ENCODE results near the gene UQCRHL.
"Not testable (repeated sequence)": the region's sequence is repeated elsewhere in the genome, so short reads cannot be mapped to it uniquely, and the experiment has no call there.

UQCRHL gene

DNA sequence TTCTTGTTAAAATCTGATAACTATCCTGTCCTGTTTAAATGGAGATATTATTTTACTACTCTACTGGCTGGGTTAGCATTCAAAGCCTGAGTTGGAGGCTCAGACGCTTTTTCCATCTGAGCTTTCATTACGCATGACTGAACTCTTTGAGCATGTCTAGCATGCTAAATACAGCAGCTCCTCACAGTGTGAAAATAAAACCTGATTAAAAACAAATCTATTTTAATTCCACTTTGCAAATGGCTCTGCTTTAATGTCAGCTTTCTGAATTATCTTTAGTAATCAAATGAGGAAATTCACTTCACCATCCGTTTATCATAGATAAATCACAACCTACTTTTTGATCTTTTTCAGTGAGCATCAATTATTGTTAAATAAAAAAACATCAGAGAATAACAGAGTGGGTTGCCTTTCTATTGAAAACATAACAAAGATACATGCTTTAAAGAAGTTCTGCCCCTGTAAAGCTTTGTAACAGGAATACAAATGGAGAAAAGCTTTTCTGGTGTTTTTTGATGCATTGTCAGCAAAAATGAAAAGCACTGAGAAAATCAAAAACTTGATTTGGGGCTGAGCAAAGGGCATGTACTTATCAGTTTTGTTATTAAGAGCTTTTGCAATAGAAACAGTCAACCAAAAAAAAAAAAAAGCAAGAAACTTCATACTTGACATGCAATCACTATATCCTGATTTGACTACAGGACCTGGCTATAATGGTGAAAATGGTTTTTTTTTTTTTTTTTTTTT lies 36.5 kb upstream of the UQCRHL start:
- TF ChIP-seq, protein P1, sequence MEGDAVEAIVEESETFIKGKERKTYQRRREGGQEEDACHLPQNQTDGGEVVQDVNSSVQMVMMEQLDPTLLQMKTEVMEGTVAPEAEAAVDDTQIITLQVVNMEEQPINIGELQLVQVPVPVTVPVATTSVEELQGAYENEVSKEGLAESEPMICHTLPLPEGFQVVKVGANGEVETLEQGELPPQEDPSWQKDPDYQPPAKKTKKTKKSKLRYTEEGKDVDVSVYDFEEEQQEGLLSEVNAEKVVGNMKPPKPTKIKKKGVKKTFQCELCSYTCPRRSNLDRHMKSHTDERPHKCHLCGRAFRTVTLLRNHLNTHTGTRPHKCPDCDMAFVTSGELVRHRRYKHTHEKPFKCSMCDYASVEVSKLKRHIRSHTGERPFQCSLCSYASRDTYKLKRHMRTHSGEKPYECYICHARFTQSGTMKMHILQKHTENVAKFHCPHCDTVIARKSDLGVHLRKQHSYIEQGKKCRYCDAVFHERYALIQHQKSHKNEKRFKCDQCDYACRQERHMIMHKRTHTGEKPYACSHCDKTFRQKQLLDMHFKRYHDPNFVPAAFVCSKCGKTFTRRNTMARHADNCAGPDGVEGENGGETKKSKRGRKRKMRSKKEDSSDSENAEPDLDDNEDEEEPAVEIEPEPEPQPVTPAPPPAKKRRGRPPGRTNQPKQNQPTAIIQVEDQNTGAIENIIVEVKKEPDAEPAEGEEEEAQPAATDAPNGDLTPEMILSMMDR (IDR thresholded peaks at IDR 0.05; ENCODE audit: low read depth, low read length): no peak
- peak; percentile 48 for DNase-seq (ENCODE audit: low read depth, low spot score)
- no peak overlapping the region for H3K4me3 ChIP-seq (ENCODE audit: low read depth, low read length)
- in situ Hi-C loops (cut with HindIII; ENCODE audit: low sequenced_read_pairs): no loop called here

GRCh38 chr1:15838721-15839120 lies 31.3 kb upstream of the UQCRHL start:
- no peak for DNase-seq (ENCODE audit: low read depth, low spot score)
- H3K4me3 ChIP-seq (ENCODE audit: low read depth, low read length): no peak overlapping the region
- TF ChIP-seq, protein P1 (IDR thresholded peaks at IDR 0.05; ENCODE audit: low read depth, low read length): no peak
- in situ Hi-C loops (cut with HindIII; ENCODE audit: low sequenced_read_pairs): no loop called here

- no peak overlapping the region for H3K4me3 ChIP-seq (ENCODE audit: low read depth, low read length)
- in situ Hi-C loops (cut with HindIII; ENCODE audit: low sequenced_read_pairs): no loop called here
- TF ChIP-seq, protein P1 (IDR thresholded peaks at IDR 0.05; ENCODE audit: low read depth, low read length): no peak
- DNase-seq (ENCODE audit: low read depth, low spot score): no peak
These were observed 30.5 kb upstream of the UQCRHL start for GRCh38 chr1:15837931-15838330.

DNA sequence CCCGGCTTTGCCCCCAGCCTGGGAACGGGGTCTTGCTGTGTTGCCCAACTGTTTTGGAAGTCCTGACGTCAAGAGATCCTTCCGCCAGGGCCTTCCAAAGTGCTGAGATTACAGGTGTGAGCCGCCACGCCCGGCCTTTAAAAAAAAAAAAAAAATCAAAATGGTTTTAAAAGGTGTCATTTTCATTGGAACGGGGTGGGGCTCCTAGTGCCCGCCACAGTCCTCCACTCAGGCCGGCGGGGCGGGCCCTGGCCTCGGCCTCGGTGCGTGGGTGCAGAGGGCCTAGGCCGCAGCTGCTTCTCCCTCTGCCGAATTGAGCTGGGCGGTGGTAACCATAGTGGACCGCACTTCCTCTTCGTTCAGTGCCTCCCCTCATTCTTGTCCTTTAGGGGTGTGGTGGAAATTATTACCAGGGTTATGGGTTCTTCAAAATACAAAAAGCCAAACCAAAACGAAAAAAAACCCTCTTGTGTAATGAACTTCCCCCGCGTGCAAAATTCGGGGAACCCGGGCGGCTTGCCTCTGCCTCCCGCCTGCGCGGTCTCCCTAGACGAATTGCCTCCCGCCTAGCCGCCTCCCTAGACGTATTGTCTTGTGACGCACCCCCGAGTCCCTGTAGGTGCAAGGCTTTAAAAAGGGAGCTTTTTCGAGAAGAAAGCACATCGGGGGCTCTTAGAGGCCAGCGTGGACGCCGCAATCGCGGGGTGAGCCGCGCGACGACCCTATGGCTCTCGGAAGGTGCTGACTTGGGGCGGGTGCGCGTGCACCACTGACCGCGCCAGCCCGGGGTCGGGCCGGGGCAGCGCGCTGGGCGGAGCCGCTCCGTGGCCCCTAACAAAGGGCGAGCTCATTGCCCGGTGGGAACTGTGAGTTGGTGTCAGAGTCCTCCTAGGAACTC lies 29.6 kb upstream of the UQCRHL start:
- no peak overlapping the region for H3K4me3 ChIP-seq (ENCODE audit: low read depth, low read length)
- no peak for DNase-seq (ENCODE audit: low read depth, low spot score)
- TF ChIP-seq, protein P1 (IDR thresholded peaks at IDR 0.05; ENCODE audit: low read depth, low read length): no peak
- in situ Hi-C loops (cut with HindIII; ENCODE audit: low sequenced_read_pairs): no loop called here

GRCh38 chr1:15836511-15836771 lies 29.0 kb upstream of the UQCRHL start:
- DNase-seq (ENCODE audit: low read depth, low spot score); in situ Hi-C loops (cut with HindIII; ENCODE audit: low sequenced_read_pairs): not testable (repeated sequence)
- H3K4me3 ChIP-seq (ENCODE audit: low read depth, low read length): peak overlapping the region; percentile 56

- in situ Hi-C loops (cut with HindIII; ENCODE audit: low sequenced_read_pairs): no loop called here
- H3K4me3 ChIP-seq (ENCODE audit: low read depth, low read length): peak overlapping the region; percentile 87
- TF ChIP-seq, protein P1 (IDR thresholded peaks at IDR 0.05; ENCODE audit: low read depth, low read length): no peak
- DNase-seq (ENCODE audit: low read depth, low spot score): peak; percentile 100
These were observed 28.5 kb upstream of the UQCRHL start for GRCh38 chr1:15835741-15836510.

Data from astrocyte of the spinal cord (primary cell).